Measurements from ENCODE around the gene TAS1R1.

TAS1R1 gene

GRCh38 chr1:6580119-6580592 is 25.0 kb downstream of the TAS1R1 start:
- DNase-seq (ENCODE audit: insufficient read length, low spot score) (no peak), FAIRE-seq (no peak)
- no peak for TF ChIP-seq CTCF (IDR thresholded peaks at IDR 0.05; ENCODE audit: insufficient read depth, missing control alignments)

- no peak for FAIRE-seq
- no peak for DNase-seq (ENCODE audit: insufficient read length, low spot score)
- no peak for TF ChIP-seq CTCF (IDR thresholded peaks at IDR 0.05; ENCODE audit: insufficient read depth, missing control alignments)
Measured at GRCh38 chr1:6580593-6581409, 25.7 kb downstream of the TAS1R1 start.

- no peak for TF ChIP-seq CTCF (IDR thresholded peaks at IDR 0.05; ENCODE audit: insufficient read depth, missing control alignments)
- DNase-seq (ENCODE audit: insufficient read length, low spot score) (no peak), FAIRE-seq (no peak)
Measured at GRCh38 chr1:6581561-6582305, 26.6 kb downstream of the TAS1R1 start.

GRCh38 chr1:6582370-6582769 is 27.3 kb downstream of the TAS1R1 start:
- FAIRE-seq (no peak), DNase-seq (ENCODE audit: insufficient read length, low spot score) (no peak)
- no peak for TF ChIP-seq CTCF (IDR thresholded peaks at IDR 0.05; ENCODE audit: insufficient read depth, missing control alignments)

GRCh38 chr1:6584126-6585080 is 29.3 kb downstream of the TAS1R1 start:
- no peak for TF ChIP-seq CTCF (IDR thresholded peaks at IDR 0.05; ENCODE audit: insufficient read depth, missing control alignments)
- no peak for DNase-seq (ENCODE audit: insufficient read length, low spot score)
- no peak for FAIRE-seq

GRCh38 chr1:6585081-6585722 is 30.1 kb downstream of the TAS1R1 start:
- FAIRE-seq (no peak), DNase-seq (ENCODE audit: insufficient read length, low spot score) (no peak)
- TF ChIP-seq CTCF (IDR thresholded peaks at IDR 0.05; ENCODE audit: insufficient read depth, missing control alignments): no peak

Data from D721Med (cell line).